Heart right ventricle (tissue), 16 donors: Measurements from ENCODE around the gene CST8. TPM values are rescaled to one million over a fixed set of nuclear protein-coding genes. Genes with fewer than 3 reads are reported as not detected.

Experiments
- ATAC-seq, 8 donors: fragments of 200-7000 bp; cut with Tn5 transposase; one replicate each; pipeline ENCODE4 v1.9.1; 2020; ENCODE audit warnings: mild to moderate bottlenecking in 8 of 8, moderate library complexity in 8 of 8, moderate number of reproducible peaks in 1 of 8
- DNase-seq, 2 donors: peaks; one replicate each; pipeline ENCODE4 v3.0.0-alpha.2; 2020
- H3K27ac ChIP-seq, 10 donors: fragments of 200-600 bp; sonication (generic) in 2 of 10; one replicate each; pipeline versions ENCODE4 v1.5.0 to v1.8.0; 2020 to 2022; ENCODE audit warnings: mild to moderate bottlenecking in 3 of 10
- H3K27me3 ChIP-seq, 7 donors: fragments of 200-600 bp; one replicate each; pipeline ENCODE4 v1.8.0; 2021 to 2022; ENCODE audit warnings: mild to moderate bottlenecking in 2 of 7
- H3K36me3 ChIP-seq, 9 donors: fragments of 200-600 bp; sonication (generic) in 1 of 9; one replicate each; pipeline versions ENCODE4 v1.5.0 to v1.8.0; 2020 to 2022; ENCODE audit warnings: mild to moderate bottlenecking in 2 of 9
- H3K4me1 ChIP-seq, 9 donors: fragments of 200-600 bp; sonication (generic) in 1 of 9; one replicate each; pipeline versions ENCODE4 v1.5.0 to v1.8.0; 2020 to 2022; ENCODE audit warnings: mild to moderate bottlenecking in 4 of 9
- H3K4me3 ChIP-seq, 10 donors: fragments of 200-600 bp; sonication (generic) in 2 of 10; one replicate each; pipeline versions ENCODE4 v1.5.0 to v1.8.0; 2020 to 2022; ENCODE audit warnings: mild to moderate bottlenecking in 7 of 10, moderate library complexity in 2 of 10
- H3K9me3 ChIP-seq, 11 donors: fragments of 200-600 bp in 10 of 11; sonication (generic) in 2 of 11; one replicate each; pipeline versions ENCODE4 v1.5.0 to v1.8.0; 2013 to 2022; ENCODE audit warnings: mild to moderate bottlenecking in 2 of 11, control low read depth in 1 of 11, moderate library complexity in 1 of 11
- WGBS, 2 donors: extraction: QIAGEN DNeasy Blood & Tissue Kit; methylation state at CpG; one replicate each; pipeline ENCODE4 v1.1.7; 2013; ENCODE audit warnings: inconsistent platforms in 1 of 2; 5-methylcytosine and 5-hydroxymethylcytosine counted together
- intact Hi-C, 10 donors: fragments of 100-400 bp; cut with DNase I; formaldehyde crosslinking; loops; one replicate each; pipeline versions ENCODE4 v1.11.1 to v1.14.2; 2022
- polyA plus RNA-seq, 2 donors: library from polyadenylated mRNA; stranded (reverse); fragments of 200-250 nt; gene quantifications; one replicate each; pipeline ENCODE4 v1.2.3, GENCODE V29; 2013
- total RNA-seq, 10 donors: library from RNA; stranded (reverse); fragmentation: NEBNext Ultra II Directional in 3 of 10; extraction: Animal tissue kit (Norgen Biotek cat#: 25700) in 3 of 10; gene quantifications; one replicate each; pipeline versions ENCODE4 v1.2.1 to v1.2.4, GENCODE V29; 2021 to 2023
- TF ChIP-seq, protein P1 (sequence below), 9 donors: fragments of 200-600 bp; sonication (generic) in 2 of 9; IDR thresholded peaks; one replicate each; pipeline versions ENCODE4 v1.5.0 to v1.8.0; 2021 to 2022; ENCODE audit warnings: antibody characterized with exemption in 9 of 9, mild to moderate bottlenecking in 5 of 9, moderate library complexity in 1 of 9
- donor health status: Arrhythmogenic right ventricular cardiomyopathy.
- donor health status: ischemic (EF 13 %, LVEDD 7.1; RV severe dilation, severe dysfunction).
- donor health status: healthy with polysubstance abuse.
- donor health status: DM: no; HTN: yes; CAD: no.
- donor health status: DM: no; HTN: no; CAD: no.
- donor health status: ischemic (EF 25% LVEDD 6.9; RV normal size, moderate dysfunction).
- donor health status: ischemic (EF 25% LVEDD 5.7; RV mildly dilated, moderate dysfunction).
- donor health status: healthy.
- donor health status: DM: yes; HTN: yes; CAD: no.
- donor health status: Ischemic cardiomyopathy.
- donor health status: ischemic (EF 35%, LVEDD 5.7; RV mildly dilated, moderate dysfunction).
- donor health status: nonischemic (EF 11% LVEDD 7.7; RV severe dilation, severe dysfunction).
- donor health status: DM: yes; HTN: yes; CAD: no.
- donor health status: PGD.
- donor health status: ischemic (EF 29% LVEDD 5.4; RV normal size, mild dysfunction).
- donor health status: nonischemic (EF 23%, LVEDD 6.1; RV moderate dilation, normal function).

Gene CST8
- total and polyA plus RNA-seq, 12 donors: not detected

- intact Hi-C loops: no loop called here
- no peaks in the 10 kb centered on the region for H3K4me1 ChIP-seq
- H3K27ac ChIP-seq: no peak overlapping the region
- H3K4me3 ChIP-seq: no peak overlapping the region
- no peak for DNase-seq
- WGBS, 2 donors: 87 to 90% methylated on average over 1 of the region's 1 CpG
- TF ChIP-seq, protein P1, sequence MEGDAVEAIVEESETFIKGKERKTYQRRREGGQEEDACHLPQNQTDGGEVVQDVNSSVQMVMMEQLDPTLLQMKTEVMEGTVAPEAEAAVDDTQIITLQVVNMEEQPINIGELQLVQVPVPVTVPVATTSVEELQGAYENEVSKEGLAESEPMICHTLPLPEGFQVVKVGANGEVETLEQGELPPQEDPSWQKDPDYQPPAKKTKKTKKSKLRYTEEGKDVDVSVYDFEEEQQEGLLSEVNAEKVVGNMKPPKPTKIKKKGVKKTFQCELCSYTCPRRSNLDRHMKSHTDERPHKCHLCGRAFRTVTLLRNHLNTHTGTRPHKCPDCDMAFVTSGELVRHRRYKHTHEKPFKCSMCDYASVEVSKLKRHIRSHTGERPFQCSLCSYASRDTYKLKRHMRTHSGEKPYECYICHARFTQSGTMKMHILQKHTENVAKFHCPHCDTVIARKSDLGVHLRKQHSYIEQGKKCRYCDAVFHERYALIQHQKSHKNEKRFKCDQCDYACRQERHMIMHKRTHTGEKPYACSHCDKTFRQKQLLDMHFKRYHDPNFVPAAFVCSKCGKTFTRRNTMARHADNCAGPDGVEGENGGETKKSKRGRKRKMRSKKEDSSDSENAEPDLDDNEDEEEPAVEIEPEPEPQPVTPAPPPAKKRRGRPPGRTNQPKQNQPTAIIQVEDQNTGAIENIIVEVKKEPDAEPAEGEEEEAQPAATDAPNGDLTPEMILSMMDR (IDR thresholded peaks at IDR 0.05): no peak
- H3K27me3 ChIP-seq: peaks cover 0 to 40% (median 16%) of the 10 kb centered on the region in 7 donors
- ATAC-seq: no peak
- H3K9me3 ChIP-seq: peaks cover 0 to 3% (median 0%) of the 10 kb centered on the region in 11 donors
- H3K36me3 ChIP-seq: no peaks in the 10 kb centered on the region
Measured at GRCh38 chr20:23454816-23455215, 36.1 kb upstream of the CST8 start.

DNA sequence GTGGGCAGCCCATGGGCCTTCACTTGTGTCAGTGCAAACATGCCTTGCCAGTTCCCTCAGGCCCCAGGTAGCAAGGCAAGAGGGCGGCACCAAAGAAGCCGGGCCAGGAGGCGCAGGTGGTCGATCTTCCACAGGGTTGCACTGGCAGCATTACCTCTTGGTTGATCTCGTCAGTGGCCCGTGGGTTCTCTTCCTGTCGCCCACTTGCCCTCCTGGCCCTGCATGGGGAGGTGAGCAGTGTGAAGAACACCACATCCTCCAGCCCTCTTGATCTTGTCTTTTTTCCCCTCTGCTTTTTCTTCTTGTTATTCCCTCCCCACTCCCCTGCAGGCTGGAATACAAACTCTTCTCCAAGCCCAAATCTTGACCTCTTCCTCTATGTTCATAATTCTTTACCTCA, 35.3 kb upstream of the CST8 start:
- TF ChIP-seq, protein P1 (IDR thresholded peaks at IDR 0.05): no peak
- H3K27me3 ChIP-seq: peaks cover 0 to 40% (median 16%) of the 10 kb centered on the region in 7 donors
- ATAC-seq: no peak
- 90 to 92% methylated on average over 7 of the region's 7 CpGs for WGBS, 2 donors
- DNase-seq: no peak
- peak overlapping the region in 1 of 10 donors; percentile 13 for H3K27ac ChIP-seq
- H3K4me1 ChIP-seq: no peaks in the 10 kb centered on the region
- peaks cover 0 to 3% (median 0%) of the 10 kb centered on the region in 11 donors for H3K9me3 ChIP-seq
- intact Hi-C loops: no loop called here
- no peak overlapping the region for H3K4me3 ChIP-seq
- H3K36me3 ChIP-seq: no peaks in the 10 kb centered on the region

GRCh38 chr20:23456409-23456808, 34.5 kb upstream of the CST8 start:
- Histone ChIP-seq H3K27me3 (peaks cover 0 to 40% (median 16%) of the 10 kb centered on the region in 7 donors), H3K9me3 (peaks cover 0 to 3% (median 0%) of the 10 kb centered on the region in 11 donors), H3K4me1 (no peaks in the 10 kb centered on the region), H3K36me3 (no peaks in the 10 kb centered on the region), H3K4me3 (no peak overlapping the region), H3K27ac (peak overlapping the region in 1 of 10 donors; percentile 13)
- intact Hi-C loops: no loop called here
- no peak for ATAC-seq
- TF ChIP-seq, protein P1 (IDR thresholded peaks at IDR 0.05): no peak
- no peak for DNase-seq
- 52 to 53% methylated on average over 3 of the region's 3 CpGs for WGBS, 2 donors

DNA sequence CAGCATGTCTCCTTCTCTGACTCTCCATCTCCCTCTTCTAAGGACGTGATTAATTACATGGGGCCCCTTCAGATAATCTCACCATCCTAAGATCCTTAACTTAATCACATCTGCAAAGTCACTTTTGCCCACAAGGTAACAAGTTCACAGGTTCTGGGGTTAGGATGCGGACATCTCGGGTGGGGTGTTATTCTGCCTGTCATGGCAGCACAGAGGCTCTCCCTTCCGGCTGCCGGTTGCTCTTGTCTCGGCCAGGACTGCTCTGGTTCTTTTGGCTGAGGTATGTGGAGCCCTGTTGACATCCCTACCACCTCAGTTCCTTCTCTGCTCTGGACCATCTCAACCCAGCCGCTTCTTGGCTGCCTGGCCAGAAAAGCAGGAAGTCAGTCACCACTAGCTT, 34.0 kb upstream of the CST8 start:
- no peak for DNase-seq
- Histone ChIP-seq H3K27me3 (peaks cover 0 to 38% (median 16%) of the 10 kb centered on the region in 7 donors), H3K4me1 (no peaks in the 10 kb centered on the region), H3K27ac (peak overlapping the region in 1 of 10 donors; percentile 13), H3K4me3 (no peak overlapping the region), H3K36me3 (no peaks in the 10 kb centered on the region), H3K9me3 (peaks cover 0 to 3% (median 0%) of the 10 kb centered on the region in 11 donors)
- 85% methylated on average over 7 of the region's 7 CpGs for WGBS, 2 donors
- no peak for ATAC-seq
- intact Hi-C loops: no loop called here
- TF ChIP-seq, protein P1 (IDR thresholded peaks at IDR 0.05): no peak
